RKO (cell line): ENCODE data around the gene STAC2.

Experiments used
- DNase-seq: peaks from one replicate; pipeline ENCODE4 v3.0.0-alpha.2; 2016; ENCODE audit warnings: low spot score

STAC2 gene

DNA sequence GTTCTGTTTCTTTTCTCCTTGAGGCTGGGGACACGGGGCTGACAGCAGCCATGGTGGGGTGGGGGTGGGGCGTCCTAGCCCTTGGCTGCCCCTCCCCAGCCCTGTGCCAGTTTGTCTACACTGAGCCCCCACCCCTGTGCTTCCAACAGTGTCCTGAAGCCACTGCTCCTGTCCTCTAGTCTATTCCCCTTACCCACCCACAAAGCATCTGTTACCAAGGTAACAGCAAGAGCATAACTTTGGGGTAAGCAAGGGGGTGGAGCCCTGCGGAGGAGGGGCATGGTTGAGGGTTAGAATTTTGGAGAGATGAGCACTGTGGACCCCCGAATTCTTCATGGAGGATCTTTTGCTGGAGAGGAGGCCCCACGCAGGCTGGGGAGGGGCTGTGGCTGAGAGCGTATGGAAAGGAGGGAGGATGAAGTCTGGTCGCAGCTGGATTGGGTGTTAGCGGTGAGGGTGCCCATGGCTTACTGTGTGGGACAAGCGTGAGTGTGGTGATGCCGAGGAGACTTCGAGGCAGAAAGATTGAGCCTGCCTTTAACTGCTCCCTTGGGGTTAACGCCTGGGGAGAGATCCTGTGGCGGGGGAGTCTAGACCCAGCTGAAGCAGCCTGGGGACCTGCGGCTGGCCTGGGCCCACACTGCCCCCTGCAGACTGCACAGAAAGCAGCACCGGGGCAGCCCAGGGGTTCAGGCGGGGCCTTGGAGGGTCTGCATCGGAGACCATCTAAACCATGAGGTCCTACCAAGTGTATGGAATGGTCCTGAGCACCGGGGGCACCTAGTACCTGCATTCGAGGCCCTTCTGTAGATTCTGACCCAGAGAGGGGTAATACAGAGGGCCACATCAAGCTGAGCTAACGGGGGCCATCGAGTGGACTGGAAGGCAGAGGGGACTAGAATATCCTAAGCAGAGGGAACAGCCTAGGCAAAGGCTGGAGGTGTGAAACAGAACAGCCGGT, 6.1 kb upstream of the STAC2 start:
- no peak for DNase-seq

GRCh38 chr17:39231091-39231561, 5.4 kb upstream of the STAC2 start:
- no peak for DNase-seq

GRCh38 chr17:39230361-39230760, 4.6 kb upstream of the STAC2 start:
- DNase-seq: no peak

DNA sequence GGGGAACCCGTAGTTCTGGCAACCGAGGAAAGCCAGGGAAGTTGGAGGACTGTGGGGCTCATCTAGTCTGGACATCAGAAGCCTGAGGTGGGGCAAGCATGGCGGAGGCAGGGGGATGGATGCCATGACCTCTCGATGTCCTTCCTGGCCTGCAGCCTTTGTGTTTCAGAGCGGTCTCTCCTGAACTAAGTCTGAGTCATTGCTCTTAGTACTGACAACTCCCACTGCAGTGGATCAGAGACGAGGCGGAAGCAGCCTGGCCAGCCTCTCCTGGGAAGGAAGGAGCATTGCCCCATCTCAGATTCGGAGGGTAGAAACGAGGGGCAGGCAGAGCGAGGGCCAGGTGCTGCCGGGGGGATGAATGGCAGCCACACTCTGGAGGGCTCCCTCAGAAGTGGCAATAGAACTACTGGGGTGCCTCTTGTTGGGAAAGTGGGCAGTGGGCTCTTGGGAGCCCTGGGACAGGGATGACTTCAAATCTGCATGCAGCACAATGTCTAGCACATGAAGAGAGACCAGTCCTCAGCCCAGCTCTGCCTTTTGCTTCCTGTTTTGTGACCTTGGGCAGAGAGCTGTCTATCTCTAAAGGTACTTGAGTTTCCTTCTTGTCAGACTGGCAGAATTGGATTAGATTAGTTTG, 3.6 kb upstream of the STAC2 start:
- peak; percentile 61 for DNase-seq

DNA sequence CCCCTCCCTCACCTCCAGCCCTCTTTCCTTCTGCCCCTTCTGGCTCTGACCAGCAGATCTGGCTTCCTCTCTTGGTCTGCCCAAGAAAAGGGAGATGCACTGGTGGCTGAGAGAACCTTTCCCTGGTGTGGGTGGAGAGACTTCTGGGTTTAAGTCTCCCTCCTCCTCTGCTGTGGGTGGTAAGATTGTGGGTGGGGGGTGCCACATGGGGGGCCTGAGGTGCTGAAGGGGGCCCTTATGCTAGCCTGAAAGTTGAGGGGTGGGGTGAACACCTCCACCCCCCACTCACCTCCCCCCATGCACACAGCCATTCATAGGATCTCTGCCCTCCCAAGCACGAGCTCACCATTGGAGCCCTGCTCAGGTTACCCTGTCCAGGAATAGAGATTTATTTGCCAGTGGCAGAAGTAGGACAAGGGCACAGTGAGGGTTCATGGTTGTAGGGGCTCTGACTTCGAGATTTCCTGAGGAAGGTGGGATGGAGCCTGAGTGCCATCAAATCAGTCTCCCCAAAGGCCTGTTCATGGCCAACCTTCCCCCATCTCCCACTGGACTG, 1.7 kb upstream of the STAC2 start:
- no peak for DNase-seq

GRCh38 chr17:39225959-39226683, 376 bp upstream of the STAC2 start:
- no peak for DNase-seq

GRCh38 chr17:39224778-39225307, 902 bp downstream of the STAC2 start:
- DNase-seq: no peak

DNA sequence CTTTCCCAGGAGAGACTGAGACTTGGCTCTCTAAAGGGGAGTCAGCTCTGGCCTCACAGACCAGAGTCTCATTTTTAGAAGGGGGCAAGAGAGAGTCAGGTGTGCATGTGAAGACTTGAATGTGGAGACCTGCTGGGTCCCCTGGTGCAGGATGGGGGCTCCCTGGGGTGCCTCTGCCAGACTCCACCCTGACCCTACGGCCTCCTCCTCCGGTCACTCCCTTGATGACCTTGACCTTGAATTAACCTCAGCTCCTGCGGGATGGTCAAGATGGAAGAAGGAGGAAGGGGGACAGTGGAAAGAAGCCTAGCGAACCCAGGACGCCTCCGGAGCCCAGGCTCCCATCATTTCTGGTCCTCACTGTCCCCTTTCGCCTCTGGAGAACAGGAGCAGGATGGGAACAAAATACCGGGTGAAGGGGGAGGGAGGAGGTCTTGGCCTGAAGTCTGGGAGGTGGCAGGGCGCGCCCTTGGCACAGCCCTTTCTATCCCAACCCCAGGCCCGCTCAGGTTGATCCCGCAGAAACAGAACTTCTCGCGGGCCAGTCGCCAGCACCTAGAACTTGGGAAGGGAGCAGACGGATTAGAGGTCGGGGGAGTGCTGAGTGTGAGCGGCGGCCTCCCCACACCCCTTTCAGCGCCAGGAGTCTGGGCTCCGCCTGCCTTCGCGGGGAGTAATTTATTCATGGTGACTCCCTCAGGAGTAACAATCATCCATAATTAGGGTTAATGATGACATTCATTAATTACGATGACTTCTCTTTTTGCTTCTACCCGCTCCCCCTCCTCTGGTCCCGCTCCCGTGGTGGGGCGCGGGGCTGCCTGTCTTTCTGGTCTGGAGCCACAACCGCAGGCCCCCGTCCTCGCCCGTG, 1.6 kb downstream of the STAC2 start:
- no peak for DNase-seq

DNA sequence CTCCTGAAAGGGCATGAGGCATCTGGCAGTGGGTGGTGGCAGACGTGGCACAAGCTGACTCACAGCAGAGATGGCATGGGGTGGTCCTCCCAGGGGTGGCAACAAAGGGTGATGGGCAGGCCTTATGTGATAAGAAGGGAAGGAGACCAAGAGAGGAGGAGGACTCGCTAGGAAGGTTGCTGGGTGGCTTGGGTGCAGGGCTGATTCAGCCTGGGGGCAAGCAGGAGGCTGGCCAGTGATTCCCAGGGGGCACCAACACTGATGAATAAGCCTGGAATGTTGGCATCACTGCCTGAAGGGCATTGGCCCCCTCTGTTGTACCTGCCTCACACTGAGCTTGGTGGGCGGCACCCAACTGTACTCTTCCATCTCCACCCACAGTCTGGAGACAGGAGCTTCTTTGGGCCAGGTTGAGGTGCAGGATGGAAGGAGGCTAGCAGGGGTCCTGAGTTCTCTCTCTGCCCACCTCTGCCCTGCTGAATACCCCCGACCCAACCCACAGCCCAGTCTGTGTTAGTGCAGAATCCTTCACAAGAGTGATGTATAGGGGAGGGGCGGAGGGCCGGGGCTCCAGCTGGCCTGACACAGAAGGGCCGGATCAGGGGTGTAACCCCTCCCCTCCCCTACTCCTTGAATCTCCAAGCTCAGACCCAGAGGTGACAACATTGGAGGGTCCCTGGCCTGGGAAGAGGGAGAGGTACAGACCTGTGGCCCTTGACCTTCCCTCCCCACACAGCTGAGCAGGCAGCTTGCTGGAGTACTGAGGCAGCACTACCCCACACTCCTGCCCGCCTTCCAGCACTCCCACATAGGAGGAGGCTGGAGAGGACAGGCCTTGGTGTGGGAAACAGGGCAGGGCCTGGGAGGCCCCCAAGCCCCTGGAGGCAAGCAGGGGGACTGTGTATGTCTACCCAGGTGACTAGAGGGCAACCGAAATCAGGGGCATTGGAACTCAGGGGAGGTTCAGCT, 2.6 kb downstream of the STAC2 start:
- DNase-seq: no peak

GRCh38 chr17:39222151-39222550, 3.6 kb downstream of the STAC2 start:
- DNase-seq: no peak

GRCh38 chr17:39221572-39221971, 4.2 kb downstream of the STAC2 start:
- DNase-seq: no peak

DNA sequence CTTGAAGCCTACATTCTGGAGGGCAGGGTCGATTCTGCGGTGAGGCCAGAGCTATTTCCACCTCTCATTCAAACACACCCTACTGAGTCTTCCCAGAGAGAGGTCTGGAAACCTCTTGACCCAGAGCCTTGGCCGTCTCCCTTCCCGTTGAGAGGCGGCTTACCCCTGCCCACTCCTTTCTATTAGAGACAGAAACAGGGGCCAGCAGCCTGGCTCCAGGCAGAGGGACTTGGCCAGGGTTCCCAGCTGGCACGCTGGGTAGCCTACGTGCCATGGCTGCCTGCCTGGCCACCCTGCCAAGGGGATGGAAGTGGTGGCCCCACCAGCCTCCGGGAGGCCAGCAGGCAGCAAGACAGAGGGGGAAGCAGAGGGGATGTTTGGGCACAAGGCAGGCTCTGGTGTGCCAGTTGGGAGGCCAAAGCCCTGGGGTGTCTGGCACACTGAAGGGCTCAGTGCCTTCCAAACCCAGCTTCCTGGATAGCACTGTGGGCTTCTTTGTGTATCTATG, 6.0 kb downstream of the STAC2 start:
- DNase-seq: no peak

- no peak for DNase-seq
These were observed 6.8 kb downstream of the STAC2 start for GRCh38 chr17:39218906-39219305.

- DNase-seq: no peak
These were observed 7.9 kb downstream of the STAC2 start for GRCh38 chr17:39217734-39218369.

GRCh38 chr17:39213852-39214251, 11.9 kb downstream of the STAC2 start:
- no peak for DNase-seq

DNA sequence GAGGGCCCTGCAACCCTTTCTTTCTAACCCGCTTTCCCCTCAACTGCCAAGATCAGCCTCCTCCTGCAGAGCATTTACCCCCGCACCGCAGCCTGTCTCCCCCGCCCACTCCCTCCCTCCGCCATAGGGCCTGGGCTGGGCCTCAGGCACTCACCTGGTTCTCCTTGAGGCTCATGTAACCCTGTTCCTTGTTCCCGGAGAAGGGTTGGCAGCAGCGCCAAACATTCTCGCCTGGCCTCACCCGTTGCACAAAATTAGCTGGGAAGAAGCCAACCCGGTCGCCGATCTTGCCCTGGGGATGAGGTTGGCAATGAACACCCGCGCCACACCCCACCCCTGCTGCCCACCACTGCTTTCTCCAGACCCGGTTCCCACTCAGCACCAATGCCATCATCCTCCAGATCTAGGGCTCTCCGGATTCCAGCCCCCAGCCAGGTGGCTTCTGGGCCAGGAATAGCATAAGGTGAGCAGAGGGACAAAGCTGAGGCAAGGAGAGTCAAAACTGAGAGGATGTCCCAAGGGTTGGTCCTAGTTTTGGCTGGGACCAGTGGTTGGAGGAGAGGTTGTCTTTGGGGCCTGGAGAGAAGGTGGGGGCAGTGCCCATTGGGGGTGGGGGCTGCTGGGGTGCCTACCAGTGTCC, 12.8 kb downstream of the STAC2 start:
- no peak for DNase-seq

GRCh38 chr17:39212195-39212810, 13.4 kb downstream of the STAC2 start:
- no peak for DNase-seq

DNA sequence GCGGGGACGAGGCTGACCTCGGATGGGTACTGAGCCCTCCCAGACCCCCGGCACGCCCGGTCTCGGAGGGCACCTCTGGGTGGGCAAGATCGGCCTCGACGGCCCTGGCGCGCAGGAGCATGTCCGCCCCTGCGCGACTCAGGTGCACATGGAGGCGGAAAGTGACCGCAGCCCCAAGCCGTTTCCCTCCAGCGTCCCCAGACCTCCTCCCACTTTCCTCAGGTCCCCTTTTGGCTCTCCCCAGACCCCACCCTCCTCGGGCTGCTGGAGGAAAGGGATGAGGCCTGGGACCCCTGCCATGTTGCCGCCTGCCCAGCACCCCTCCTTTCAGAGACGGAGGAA, 15.7 kb downstream of the STAC2 start:
- no peak for DNase-seq
